GM23248 (cell line): Measurements from ENCODE around the gene STAMBPL1. TPM values are rescaled to one million over a fixed set of nuclear protein-coding genes. Genes with fewer than 3 reads are reported as not detected.

ENCODE experiments used
- DNase-seq: peaks from one replicate; pipeline ENCODE4 v3.0.0-alpha.2; 2015
- H2AFZ ChIP-seq: fragments of 200-600 bp; sonication (generic); 2 replicates; pipeline ENCODE4 v1.6.1; 2016; ENCODE audit warnings: antibody characterized with exemption
- H3F3A ChIP-seq: fragments of 200-600 bp; sonication (generic); 2 replicates; pipeline ENCODE4 v1.6.1; 2016; ENCODE audit warnings: mild to moderate bottlenecking, antibody characterized with exemption, mixed run types; ENCODE audit not compliant: insufficient read depth
- H3K27ac ChIP-seq: fragments of 200-600 bp; sonication (generic); 2 replicates; pipeline ENCODE4 v1.5.1; 2016; ENCODE audit warnings: mild to moderate bottlenecking
- H3K27me3 ChIP-seq: fragments of 200-600 bp; sonication (generic); replicated peaks from 2 replicates; pipeline ENCODE4 v1.6.1; 2016; ENCODE audit warnings: mild to moderate bottlenecking; ENCODE audit not compliant: insufficient read depth
- H3K36me3 ChIP-seq: fragments of 200-600 bp; sonication (generic); 2 replicates; pipeline ENCODE4 v1.6.1; 2016; ENCODE audit warnings: low read depth, mild to moderate bottlenecking
- H3K4me1 ChIP-seq: fragments of 200-600 bp; sonication (generic); 2 replicates; pipeline ENCODE4 v1.6.1; 2016; ENCODE audit warnings: mild to moderate bottlenecking; ENCODE audit not compliant: insufficient read depth
- H3K4me2 ChIP-seq: fragments of 200-600 bp; sonication (generic); one replicate; pipeline ENCODE4 v1.6.1; 2016; ENCODE audit warnings: mild to moderate bottlenecking; ENCODE audit not compliant: unreplicated experiment
- H3K4me3 ChIP-seq: fragments of 200-600 bp; sonication (generic); 2 replicates; pipeline ENCODE4 v1.5.1; 2016; ENCODE audit warnings: mild to moderate bottlenecking
- H3K79me2 ChIP-seq: fragments of 200-600 bp; sonication (generic); 2 replicates; pipeline ENCODE4 v1.6.1; 2016; ENCODE audit warnings: mild to moderate bottlenecking; ENCODE audit not compliant: insufficient read depth
- H3K9ac ChIP-seq: fragments of 200-600 bp; sonication (generic); 2 replicates; pipeline ENCODE4 v1.6.1; 2016; ENCODE audit warnings: mild to moderate bottlenecking
- H3K9me2 ChIP-seq: fragments of 200-600 bp; sonication (generic); 2 replicates; pipeline ENCODE4 v1.6.1; 2016; ENCODE audit warnings: mixed run types, mild to moderate bottlenecking, moderate library complexity; ENCODE audit not compliant: insufficient read depth
- H3K9me3 ChIP-seq: fragments of 200-600 bp; sonication (generic); one replicate; pipeline ENCODE4 v1.6.1; 2017; ENCODE audit warnings: low read depth
- H4K20me1 ChIP-seq: fragments of 200-600 bp; sonication (generic); 2 replicates; pipeline ENCODE4 v1.6.0; 2016; ENCODE audit not compliant: insufficient read depth
- EZH2 ChIP-seq: fragments of 200-600 bp; sonication (generic); IDR thresholded peaks from 2 replicates; pipeline ENCODE4 v1.6.1; 2018; ENCODE audit warnings: antibody characterized with exemption, mild to moderate bottlenecking; ENCODE audit not compliant: insufficient read depth, poor library complexity, severe bottlenecking
- EZH2phosphoT487 ChIP-seq: fragments of 200-600 bp; sonication (generic); IDR thresholded peaks from 2 replicates; pipeline ENCODE4 v1.6.1; 2018; ENCODE audit warnings: antibody characterized with exemption, moderate library complexity, mild to moderate bottlenecking, low read depth; ENCODE audit not compliant: insufficient read depth
- WGBS, 2 experiments: methylation state at CpG; one replicate each; pipeline ENCODE4 v1.1.6; 2015 to 2017; ENCODE audit warnings: low lambda C conversion rate in 2 of 2, low coverage in 1 of 2; ENCODE audit errors: missing lambda C conversion rate in 2 of 2; 5-methylcytosine and 5-hydroxymethylcytosine counted together
- in situ Hi-C: fragments of 300-500 bp; cut with MboI; formaldehyde crosslinking; loops from 2 replicates; pipeline ENCODE4 v1.15.0; 2020
- polyA plus RNA-seq: library from polyadenylated mRNA; unstranded; fragments of >200 nt; fragmentation: Nextera tagmentation; extraction: Ambion mirVana; gene quantifications from 2 replicates; pipeline ENCODE4 v1.2.1, GENCODE V29; 2016
- total RNA-seq: library from RNA; depleted of rRNA; stranded (reverse); fragments of >200 nt; shearing (Covaris generic); gene quantifications from 2 replicates; pipeline ENCODE4 v1.2.3, GENCODE V29; 2014

The STAMBPL1 gene
- total and polyA plus RNA-seq, 2 experiments from 2014 or later: 13.3 to 23.9 TPM

- H3K79me2 ChIP-seq: 0 out of 2 replicates have a peak, but pooled peaks cover 22% of the 10 kb centered on the region
- WGBS, 2 experiments: 67 to 68% methylated on average over 2 of the region's 2 CpGs
- no peak overlapping the region for H3K9ac ChIP-seq
- no peak overlapping the region for H3K27ac ChIP-seq
- H4K20me1 ChIP-seq: no peaks in the 10 kb centered on the region
- H3K4me2 ChIP-seq: no peak overlapping the region
- H2AFZ ChIP-seq: no peak overlapping the region
- in situ Hi-C loops: no loop called here
- no peaks in the 10 kb centered on the region for H3K36me3 ChIP-seq
- peaks cover 12% of the 10 kb centered on the region; the same call in 1 of the 2 replicates for H3F3A ChIP-seq
- peaks cover 22% of the 10 kb centered on the region for H3K4me1 ChIP-seq
- H3K9me2 ChIP-seq: no peaks in the 10 kb centered on the region
- no peak for DNase-seq
- H3K4me3 ChIP-seq: no peak overlapping the region
- TF ChIP-seq EZH2phosphoT487 (no peak), EZH2 (no peak)
- H3K9me3 ChIP-seq: no peaks in the 10 kb centered on the region
- no peaks in the 10 kb centered on the region for H3K27me3 ChIP-seq
Observed at GRCh38 chr10:88962336-88962735, 82.3 kb downstream of the STAMBPL1 start.

DNA sequence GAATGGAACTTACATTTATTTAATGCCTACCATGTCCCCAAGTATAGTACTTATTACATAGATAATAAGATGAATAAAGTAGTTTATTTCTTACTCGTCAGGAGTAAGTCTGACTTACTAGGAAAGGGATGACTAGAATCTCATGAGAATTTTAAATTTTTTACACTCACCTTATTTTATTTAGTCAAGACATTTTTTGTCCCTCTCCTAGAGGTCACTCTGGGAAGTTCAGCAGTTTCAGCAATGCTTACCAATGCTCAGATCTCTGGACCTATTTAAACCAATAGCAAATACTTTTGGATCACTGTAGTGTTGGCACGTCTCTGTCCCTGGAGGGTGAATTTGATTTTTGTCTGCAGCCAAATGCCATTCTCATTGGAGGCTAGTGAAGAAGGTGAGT is 83.3 kb downstream of the STAMBPL1 start:
- no peak for TF ChIP-seq EZH2
- TF ChIP-seq EZH2phosphoT487: no peak
- peaks cover 12% of the 10 kb centered on the region; the same call in 1 of the 2 replicates for H3F3A ChIP-seq
- no peaks in the 10 kb centered on the region for H3K36me3 ChIP-seq
- H3K4me2 ChIP-seq: no peak overlapping the region
- H3K4me3 ChIP-seq: no peak overlapping the region
- DNase-seq: no peak
- in situ Hi-C loops: no loop called here
- H3K9ac ChIP-seq: no peak overlapping the region
- no peaks in the 10 kb centered on the region for H3K9me2 ChIP-seq
- no peaks in the 10 kb centered on the region for H3K9me3 ChIP-seq
- no peaks in the 10 kb centered on the region for H4K20me1 ChIP-seq
- H3K79me2 ChIP-seq: 0 out of 2 replicates have a peak, but pooled peaks cover 26% of the 10 kb centered on the region
- H3K27ac ChIP-seq: no peak overlapping the region
- peaks cover 26% of the 10 kb centered on the region for H3K4me1 ChIP-seq
- H2AFZ ChIP-seq: no peak overlapping the region
- WGBS, 2 experiments: 78 to 87% methylated on average over 2 of the region's 2 CpGs
- H3K27me3 ChIP-seq: no peaks in the 10 kb centered on the region

GRCh38 chr10:88964360-88964759 is 84.3 kb downstream of the STAMBPL1 start:
- Histone ChIP-seq H3K9me2 (no peaks in the 10 kb centered on the region), H3K79me2 (peaks cover 31% of the 10 kb centered on the region; the same call in 1 of the 2 replicates), H3K9ac (no peak overlapping the region), H3F3A (peaks cover 18% of the 10 kb centered on the region; the same call in 1 of the 2 replicates), H3K9me3 (no peaks in the 10 kb centered on the region), H3K4me3 (no peak overlapping the region), H2AFZ (no peak overlapping the region), H3K27me3 (no peaks in the 10 kb centered on the region), H3K36me3 (no peaks in the 10 kb centered on the region), H3K4me2 (no peak overlapping the region), H3K4me1 (peaks cover 28% of the 10 kb centered on the region), H3K27ac (no peak overlapping the region), H4K20me1 (no peaks in the 10 kb centered on the region)
- no peak for DNase-seq
- in situ Hi-C loops: no loop called here
- TF ChIP-seq EZH2phosphoT487: no peak
- TF ChIP-seq EZH2: no peak
- 92 to 96% methylated on average over 1 of the region's 1 CpG for WGBS, 2 experiments

- Histone ChIP-seq H2AFZ (no peak overlapping the region), H3K9me2 (no peaks in the 10 kb centered on the region), H3K79me2 (peaks cover 30% of the 10 kb centered on the region; the same call in 1 of the 2 replicates), H3K27me3 (no peaks in the 10 kb centered on the region), H3K4me1 (peaks cover 28% of the 10 kb centered on the region), H3K9me3 (no peaks in the 10 kb centered on the region), H3K9ac (no peak overlapping the region), H3K4me2 (no peak overlapping the region), H3K36me3 (no peaks in the 10 kb centered on the region), H3K27ac (no peak overlapping the region), H4K20me1 (no peaks in the 10 kb centered on the region), H3F3A (peaks cover 18% of the 10 kb centered on the region; the same call in 1 of the 2 replicates), H3K4me3 (no peak overlapping the region)
- peak; percentile 18 for DNase-seq
- no peak for TF ChIP-seq EZH2
- TF ChIP-seq EZH2phosphoT487: no peak
- in situ Hi-C loops: no loop called here
- WGBS, 2 experiments: 72 to 79% methylated on average over 3 of the region's 3 CpGs
Observed at GRCh38 chr10:88964869-88965415, 84.9 kb downstream of the STAMBPL1 start.
